ENCODE data around the gene RAB31.

The RAB31 gene

DNA sequence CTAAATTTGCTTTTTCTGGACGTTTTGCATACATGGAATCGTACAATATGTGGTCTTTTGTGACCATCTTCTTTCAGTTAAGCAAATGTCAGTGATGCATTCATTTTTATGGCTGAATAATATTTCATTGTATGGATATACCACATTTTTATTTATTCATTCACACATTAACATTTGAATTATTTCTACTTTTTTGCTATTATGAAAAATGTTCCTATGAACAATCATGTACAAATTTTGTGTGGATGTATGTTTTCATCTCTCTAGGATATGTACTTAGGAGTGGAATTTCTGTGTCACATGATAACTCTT lies 110.3 kb downstream of the RAB31 start:
- Histone ChIP-seq H4K91ac (ENCODE audit: low read length) (no peak overlapping the region), H3K36me3 (ENCODE audit: control insufficient read depth in 1 of 2, insufficient read depth in 2 of 2, low read depth in 1 of 2, low read length in 2 of 2) (peaks cover 0 to 32% of the 10 kb centered on the region in 2 experiments), H3K27ac (ENCODE audit: low read length, poor library complexity, severe bottlenecking) (no peak overlapping the region), H2AK5ac (ENCODE audit: low read length, severe bottlenecking) (no peak overlapping the region), H3K4me3 (ENCODE audit: insufficient read depth in 1 of 2, low read depth in 1 of 2, low read length in 2 of 2) (no peak overlapping the region), H2BK15ac (ENCODE audit: low read depth, poor library complexity, severe bottlenecking) (no peak overlapping the region), H3K9ac (ENCODE audit: low read length) (no peak overlapping the region), H2BK120ac (ENCODE audit: low read depth, low read length) (no peak overlapping the region), H3K23ac (ENCODE audit: low read length in 2 of 2) (no peak overlapping the region), H3K4ac (ENCODE audit: low read depth in 1 of 2, low read length in 2 of 2) (no peak overlapping the region), H3K79me1 (replicated peaks; ENCODE audit: low read length, poor library complexity, severe bottlenecking) (no peaks in the 10 kb centered on the region), H2AFZ (ENCODE audit: low read depth, low read length) (no peak overlapping the region), H3K4me2 (ENCODE audit: low read length, poor library complexity, severe bottlenecking) (no peak overlapping the region), H2BK5ac (ENCODE audit: low read depth, low read length, poor library complexity, severe bottlenecking) (no peak overlapping the region), H3K9me3 (ENCODE audit: control insufficient read depth, low read length) (no peaks in the 10 kb centered on the region), H2BK12ac (ENCODE audit: low read length in 2 of 2) (no peak overlapping the region), H3K14ac (ENCODE audit: low read length in 2 of 2) (no peak overlapping the region), H3K18ac (ENCODE audit: low read depth in 1 of 2, low read length in 2 of 2) (no peak overlapping the region), H3K4me1 (ENCODE audit: control insufficient read depth, insufficient read depth, low read depth, low read length) (no peaks in the 10 kb centered on the region), H3K27me3 (ENCODE audit: control insufficient read depth in 1 of 2, insufficient read depth in 1 of 2, low read length in 2 of 2) (no peaks in the 10 kb centered on the region), H4K8ac (ENCODE audit: low read length) (no peak overlapping the region)
- no peak for DNase-seq
- no CpG with 5 or more reads among the region's 2 CpGs for WGBS

DNA sequence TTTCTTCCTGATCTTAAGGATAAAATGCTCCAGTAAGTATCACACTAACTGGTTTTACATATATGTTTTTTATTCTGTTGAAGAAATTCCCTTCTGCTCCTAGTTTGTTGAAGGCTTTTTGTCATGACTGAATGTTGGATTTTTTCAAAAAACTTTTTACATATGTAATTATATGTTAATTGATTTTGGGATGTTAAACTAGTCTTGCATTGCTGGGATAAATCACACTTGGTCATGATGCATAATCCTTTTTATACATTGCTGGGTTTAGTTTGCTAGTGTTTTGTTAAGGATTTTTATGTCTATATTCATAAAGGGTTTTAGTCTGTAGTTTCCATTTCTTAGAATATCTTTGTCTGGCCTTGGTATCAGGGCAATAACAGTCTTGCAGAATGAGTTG lies 112.0 kb downstream of the RAB31 start:
- Histone ChIP-seq H3K4me2 (ENCODE audit: low read length, poor library complexity, severe bottlenecking) (no peak overlapping the region), H3K9me3 (ENCODE audit: control insufficient read depth, low read length) (no peaks in the 10 kb centered on the region), H3K36me3 (ENCODE audit: control insufficient read depth in 1 of 2, insufficient read depth in 2 of 2, low read depth in 1 of 2, low read length in 2 of 2) (peaks cover 0 to 30% of the 10 kb centered on the region in 2 experiments), H3K4me1 (ENCODE audit: control insufficient read depth, insufficient read depth, low read depth, low read length) (peaks cover 4% of the 10 kb centered on the region), H3K14ac (ENCODE audit: low read length in 2 of 2) (no peak overlapping the region), H3K23ac (ENCODE audit: low read length in 2 of 2) (no peak overlapping the region), H2BK12ac (ENCODE audit: low read length in 2 of 2) (no peak overlapping the region), H3K27ac (ENCODE audit: low read length, poor library complexity, severe bottlenecking) (no peak overlapping the region), H3K4ac (ENCODE audit: low read depth in 1 of 2, low read length in 2 of 2) (no peak overlapping the region), H4K91ac (ENCODE audit: low read length) (no peak overlapping the region), H2AFZ (ENCODE audit: low read depth, low read length) (no peak overlapping the region), H3K79me1 (replicated peaks; ENCODE audit: low read length, poor library complexity, severe bottlenecking) (peaks cover 2% of the 10 kb centered on the region), H3K27me3 (ENCODE audit: control insufficient read depth in 1 of 2, insufficient read depth in 1 of 2, low read length in 2 of 2) (no peaks in the 10 kb centered on the region), H2BK120ac (ENCODE audit: low read depth, low read length) (no peak overlapping the region), H3K4me3 (ENCODE audit: insufficient read depth in 1 of 2, low read depth in 1 of 2, low read length in 2 of 2) (no peak overlapping the region), H3K18ac (ENCODE audit: low read depth in 1 of 2, low read length in 2 of 2) (no peak overlapping the region), H2AK5ac (ENCODE audit: low read length, severe bottlenecking) (no peak overlapping the region), H4K8ac (ENCODE audit: low read length) (no peak overlapping the region), H3K9ac (ENCODE audit: low read length) (no peak overlapping the region), H2BK15ac (ENCODE audit: low read depth, poor library complexity, severe bottlenecking) (no peak overlapping the region), H2BK5ac (ENCODE audit: low read depth, low read length, poor library complexity, severe bottlenecking) (no peak overlapping the region)
- no peak for DNase-seq

DNA sequence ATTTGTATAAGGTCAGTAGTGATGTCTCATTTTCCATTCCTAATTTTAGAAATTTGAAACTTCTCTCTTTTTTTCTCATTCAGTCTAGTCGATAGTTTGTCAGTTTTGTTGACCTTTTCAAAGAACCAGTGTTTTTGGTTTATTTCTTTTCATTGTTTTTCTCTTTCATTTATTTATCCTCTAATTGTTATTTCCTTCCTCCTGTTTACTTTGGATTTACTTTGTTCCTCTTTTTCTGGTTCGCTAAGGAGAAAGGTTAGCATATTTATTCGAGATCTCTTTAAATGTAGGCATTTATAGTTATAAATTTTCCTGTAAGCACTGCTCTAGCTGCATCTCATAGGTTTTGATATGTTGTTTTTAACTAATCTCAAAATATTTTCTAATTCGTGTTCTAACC lies 112.6 kb downstream of the RAB31 start:
- H3K27ac ChIP-seq (ENCODE audit: low read length, poor library complexity, severe bottlenecking): no peak overlapping the region
- no peak overlapping the region for H2BK15ac ChIP-seq (ENCODE audit: low read depth, poor library complexity, severe bottlenecking)
- H3K9ac ChIP-seq (ENCODE audit: low read length): no peak overlapping the region
- no peak overlapping the region for H2BK12ac ChIP-seq (ENCODE audit: low read length in 2 of 2)
- no peaks in the 10 kb centered on the region for H3K9me3 ChIP-seq (ENCODE audit: control insufficient read depth, low read length)
- no peak overlapping the region for H3K23ac ChIP-seq (ENCODE audit: low read length in 2 of 2)
- no peak overlapping the region for H2AFZ ChIP-seq (ENCODE audit: low read depth, low read length)
- H2BK5ac ChIP-seq (ENCODE audit: low read depth, low read length, poor library complexity, severe bottlenecking): no peak overlapping the region
- peaks cover 6% of the 10 kb centered on the region for H3K4me1 ChIP-seq (ENCODE audit: control insufficient read depth, insufficient read depth, low read depth, low read length)
- WGBS: no CpG with 5 or more reads among the region's 4 CpGs
- DNase-seq: no peak
- no peak overlapping the region for H3K4ac ChIP-seq (ENCODE audit: low read depth in 1 of 2, low read length in 2 of 2)
- no peak overlapping the region for H3K4me3 ChIP-seq (ENCODE audit: insufficient read depth in 1 of 2, low read depth in 1 of 2, low read length in 2 of 2)
- H2BK120ac ChIP-seq (ENCODE audit: low read depth, low read length): no peak overlapping the region
- no peak overlapping the region for H4K91ac ChIP-seq (ENCODE audit: low read length)
- H3K18ac ChIP-seq (ENCODE audit: low read depth in 1 of 2, low read length in 2 of 2): no peak overlapping the region
- no peak overlapping the region for H2AK5ac ChIP-seq (ENCODE audit: low read length, severe bottlenecking)
- H3K36me3 ChIP-seq (ENCODE audit: control insufficient read depth in 1 of 2, insufficient read depth in 2 of 2, low read depth in 1 of 2, low read length in 2 of 2): peaks cover 0 to 29% of the 10 kb centered on the region in 2 experiments
- no peak overlapping the region for H3K14ac ChIP-seq (ENCODE audit: low read length in 2 of 2)
- H3K79me1 ChIP-seq (replicated peaks; ENCODE audit: low read length, poor library complexity, severe bottlenecking): peaks cover 2% of the 10 kb centered on the region
- H3K27me3 ChIP-seq (ENCODE audit: control insufficient read depth in 1 of 2, insufficient read depth in 1 of 2, low read length in 2 of 2): no peaks in the 10 kb centered on the region
- H3K4me2 ChIP-seq (ENCODE audit: low read length, poor library complexity, severe bottlenecking): no peak overlapping the region
- no peak overlapping the region for H4K8ac ChIP-seq (ENCODE audit: low read length)

DNA sequence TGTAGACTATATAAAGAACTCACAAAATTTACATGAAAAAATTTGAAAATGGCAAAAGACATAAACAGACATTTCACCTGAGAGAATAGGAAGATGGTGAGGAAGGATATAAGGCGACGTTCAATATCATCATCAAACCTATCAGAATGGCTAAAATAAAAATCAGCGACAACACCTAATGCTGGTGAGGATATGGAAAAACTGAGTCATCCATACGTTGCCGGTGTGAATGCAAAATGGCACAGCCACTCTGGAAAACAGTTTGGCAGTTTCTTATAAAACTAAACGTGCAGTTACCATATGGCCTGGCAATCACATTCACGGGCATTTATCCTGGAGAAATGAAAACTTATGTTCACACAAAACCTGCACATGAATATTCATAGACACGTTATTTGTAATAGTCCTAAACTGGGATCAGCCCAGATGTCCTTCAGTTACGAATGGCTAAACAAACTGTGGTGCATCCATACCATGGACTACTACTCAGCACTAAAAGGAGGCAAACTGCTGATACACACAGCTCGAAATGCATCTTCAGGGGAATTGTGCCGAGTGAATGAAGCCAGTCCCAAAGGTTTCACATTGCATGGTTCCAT lies 114.6 kb downstream of the RAB31 start:
- H2AK5ac ChIP-seq (ENCODE audit: low read length, severe bottlenecking): peak overlapping the region; percentile 58
- 94% methylated on average over 10 of the region's 11 CpGs for WGBS
- no peak overlapping the region for H2AFZ ChIP-seq (ENCODE audit: low read depth, low read length)
- peaks cover 2% of the 10 kb centered on the region for H3K79me1 ChIP-seq (replicated peaks; ENCODE audit: low read length, poor library complexity, severe bottlenecking)
- no peak overlapping the region for H2BK5ac ChIP-seq (ENCODE audit: low read depth, low read length, poor library complexity, severe bottlenecking)
- H3K4me1 ChIP-seq (ENCODE audit: control insufficient read depth, insufficient read depth, low read depth, low read length): peaks cover 8% of the 10 kb centered on the region
- no peak overlapping the region for H3K23ac ChIP-seq (ENCODE audit: low read length in 2 of 2)
- H3K27me3 ChIP-seq (ENCODE audit: control insufficient read depth in 1 of 2, insufficient read depth in 1 of 2, low read length in 2 of 2): no peaks in the 10 kb centered on the region
- peaks cover 0 to 11% of the 10 kb centered on the region in 2 experiments for H3K36me3 ChIP-seq (ENCODE audit: control insufficient read depth in 1 of 2, insufficient read depth in 2 of 2, low read depth in 1 of 2, low read length in 2 of 2)
- H3K9me3 ChIP-seq (ENCODE audit: control insufficient read depth, low read length): no peaks in the 10 kb centered on the region
- no peak overlapping the region for H2BK12ac ChIP-seq (ENCODE audit: low read length in 2 of 2)
- H3K4ac ChIP-seq (ENCODE audit: low read depth in 1 of 2, low read length in 2 of 2): no peak overlapping the region
- no peak for DNase-seq
- no peak overlapping the region for H4K8ac ChIP-seq (ENCODE audit: low read length)
- no peak overlapping the region for H4K91ac ChIP-seq (ENCODE audit: low read length)
- no peak overlapping the region for H3K18ac ChIP-seq (ENCODE audit: low read depth in 1 of 2, low read length in 2 of 2)
- no peak overlapping the region for H3K27ac ChIP-seq (ENCODE audit: low read length, poor library complexity, severe bottlenecking)
- no peak overlapping the region for H2BK15ac ChIP-seq (ENCODE audit: low read depth, poor library complexity, severe bottlenecking)
- no peak overlapping the region for H2BK120ac ChIP-seq (ENCODE audit: low read depth, low read length)
- no peak overlapping the region for H3K9ac ChIP-seq (ENCODE audit: low read length)
- H3K4me2 ChIP-seq (ENCODE audit: low read length, poor library complexity, severe bottlenecking): no peak overlapping the region
- H3K14ac ChIP-seq (ENCODE audit: low read length in 2 of 2): no peak overlapping the region
- no peak overlapping the region for H3K4me3 ChIP-seq (ENCODE audit: insufficient read depth in 1 of 2, low read depth in 1 of 2, low read length in 2 of 2)

Measured in mesenchymal stem cell (in vitro differentiated cells and primary cell).